Inflammatory macrophage treated with lipopolysaccharide for 4 hours (primary cell): ENCODE measurements around the gene LRRC4C.
"Not testable (repeated sequence)": the region's sequence is repeated elsewhere in the genome, so short reads cannot be mapped to it uniquely, and the experiment has no call there.

Experiments
- DNase-seq: peaks from one replicate; pipeline ENCODE4 v3.0.0-alpha.2; 2020

Gene LRRC4C

DNA sequence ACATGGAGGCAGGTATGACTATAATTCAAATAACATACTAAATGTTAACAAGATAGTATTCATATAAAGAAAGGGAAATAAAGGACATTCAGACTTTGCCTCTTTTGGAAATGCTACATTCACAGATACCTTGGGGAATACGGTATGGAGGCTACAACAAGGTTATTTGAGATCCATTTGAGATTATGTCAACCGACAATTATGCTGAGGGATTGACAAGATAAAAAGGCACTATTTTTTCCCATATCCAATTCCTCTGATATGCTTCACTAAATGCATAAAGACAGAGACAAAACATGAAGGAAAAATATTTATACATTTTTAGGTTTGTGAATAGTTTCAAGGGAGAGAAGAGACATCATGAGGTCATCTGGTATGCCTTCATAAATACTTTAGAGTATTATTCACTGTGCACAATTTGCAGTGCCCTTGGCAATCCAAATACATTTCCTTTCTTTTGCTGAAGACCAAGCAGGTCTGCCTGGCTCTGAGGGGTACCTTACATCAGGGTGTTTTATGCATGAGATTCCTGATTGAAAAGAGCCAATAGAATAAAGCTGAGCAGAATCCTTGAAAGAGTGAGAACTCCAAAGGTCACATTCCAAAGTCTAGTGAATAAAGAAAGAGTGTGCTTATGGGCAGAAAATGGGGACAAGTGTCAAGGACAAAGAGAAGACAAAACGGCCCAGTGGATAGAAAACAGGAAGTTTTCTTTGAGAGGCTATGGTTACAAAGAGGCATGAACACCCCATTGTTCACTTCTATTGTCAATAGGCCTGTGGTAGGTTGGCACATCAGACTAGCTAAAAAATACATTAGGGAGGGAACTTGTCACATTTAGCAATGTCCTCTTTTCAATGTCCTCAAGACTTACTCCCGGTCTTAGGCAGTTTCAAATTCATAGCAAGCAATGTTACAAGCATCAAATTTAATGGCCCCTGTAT, 455.8 kb downstream of the LRRC4C start:
- DNase-seq, result no peak

DNA sequence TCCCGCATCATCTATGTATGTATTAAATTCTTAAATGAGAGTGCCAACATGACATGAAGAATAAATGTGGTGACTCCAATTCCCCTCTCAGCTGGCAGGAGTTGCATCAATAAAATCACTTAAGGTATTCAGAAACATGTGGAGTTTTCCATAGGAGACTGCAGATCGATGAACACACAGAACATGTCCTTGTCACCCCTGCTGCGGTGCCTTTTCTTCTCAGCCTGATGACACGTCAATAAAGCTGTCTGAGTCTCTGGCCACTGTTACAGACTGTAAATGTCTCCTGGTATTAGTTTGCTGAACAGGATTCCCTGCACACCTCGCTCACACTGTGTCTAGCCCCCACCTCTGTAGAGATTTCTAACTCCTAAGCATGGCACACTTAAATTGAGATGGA, 460.5 kb downstream of the LRRC4C start:
- DNase-seq, result no peak

DNA sequence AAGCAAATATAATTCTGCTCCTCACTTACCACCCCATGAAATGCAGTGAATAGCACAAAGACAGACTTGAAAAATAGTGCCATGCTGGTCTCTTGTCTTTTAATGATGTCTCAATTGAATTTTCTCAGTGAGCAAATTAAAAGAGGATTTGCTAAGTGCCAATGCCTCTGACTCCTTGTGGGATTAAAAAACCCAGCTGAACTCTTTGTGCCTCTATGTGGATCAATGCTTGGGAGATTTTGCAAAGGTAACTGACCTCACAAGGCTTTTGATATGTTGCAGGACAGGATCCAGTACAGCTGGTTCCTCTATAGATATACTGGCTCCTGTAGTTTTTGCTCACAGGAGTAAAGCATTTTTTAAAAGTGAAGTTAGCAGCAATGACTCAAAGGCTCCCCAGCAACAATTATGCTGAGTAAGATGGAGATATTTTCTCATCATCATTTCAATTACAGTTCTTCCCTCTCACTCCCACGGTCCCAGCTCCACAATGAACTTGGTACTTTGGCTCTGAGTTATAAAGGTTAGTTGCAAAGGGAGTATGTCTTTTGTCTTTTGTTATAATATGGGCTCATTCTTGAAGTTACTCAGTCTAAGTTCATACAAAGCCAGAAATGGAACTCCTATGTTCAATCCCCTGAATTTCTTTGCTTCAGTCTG, 471.5 kb downstream of the LRRC4C start:
- no peak for DNase-seq

DNA sequence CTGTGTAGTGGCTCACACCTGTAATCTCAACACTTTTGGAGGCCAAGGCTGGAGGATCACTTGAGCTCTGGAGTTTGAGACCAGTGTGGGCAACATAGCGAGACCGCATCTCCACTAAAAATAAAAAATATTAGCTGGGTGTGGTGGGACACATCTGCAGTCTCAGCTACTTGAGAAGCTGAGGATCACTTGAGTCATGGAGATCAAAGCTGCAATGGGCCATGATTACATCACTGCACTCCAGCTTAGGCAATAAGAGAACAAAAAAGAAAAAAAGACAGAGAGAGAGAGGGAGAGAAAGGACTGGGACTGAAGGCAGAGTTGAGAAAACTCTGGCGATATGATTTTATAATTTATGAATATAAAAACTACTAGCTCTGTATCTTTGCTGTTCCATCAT, 473.1 kb downstream of the LRRC4C start:
- no peak for DNase-seq

DNA sequence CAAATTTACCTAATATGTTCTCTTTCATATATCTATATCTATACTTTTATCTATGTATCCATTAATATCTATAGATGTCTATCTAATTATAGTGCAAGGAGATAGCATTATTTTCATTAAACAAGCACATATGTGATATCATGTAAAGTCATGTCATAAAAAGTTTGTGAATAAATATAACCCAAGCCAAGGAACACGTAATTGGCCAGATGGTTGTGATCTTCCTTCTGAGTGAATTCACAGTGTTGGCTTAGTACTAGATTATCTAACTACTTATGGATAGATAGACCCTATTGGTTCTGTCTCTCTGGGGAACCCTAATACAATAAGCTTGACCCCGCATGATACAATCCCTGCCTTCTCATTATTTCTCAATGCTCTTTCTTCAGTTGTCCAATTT, 484.4 kb downstream of the LRRC4C start:
- no peak for DNase-seq

DNA sequence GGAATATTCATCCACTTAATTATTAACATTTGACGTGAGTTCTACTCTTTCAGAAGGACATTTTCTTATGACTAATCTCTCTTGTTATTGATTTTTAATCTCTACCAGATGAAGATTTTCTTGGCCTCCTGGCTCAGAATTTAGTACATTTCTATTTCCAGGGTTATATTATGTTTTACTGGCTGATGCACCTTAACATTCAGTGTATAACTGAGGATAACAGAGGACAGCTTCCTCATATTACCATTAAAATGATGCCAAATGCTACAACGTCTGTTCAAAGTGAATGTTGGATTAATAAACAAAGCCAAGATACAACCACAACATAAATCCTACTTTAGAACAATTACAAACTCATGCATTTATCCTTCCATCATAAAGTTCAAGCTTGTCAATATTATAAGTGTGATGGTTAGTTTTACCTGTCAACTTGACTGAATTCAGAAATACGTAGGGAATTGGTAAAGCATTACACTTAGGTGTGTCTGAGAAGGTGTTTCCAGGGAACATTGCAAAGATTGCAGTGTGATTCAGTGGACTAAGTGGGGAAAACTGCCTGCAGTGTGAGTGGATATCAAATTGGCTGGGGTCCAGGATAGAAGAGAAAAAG, 485.2 kb downstream of the LRRC4C start:
- DNase-seq, result no peak

DNA sequence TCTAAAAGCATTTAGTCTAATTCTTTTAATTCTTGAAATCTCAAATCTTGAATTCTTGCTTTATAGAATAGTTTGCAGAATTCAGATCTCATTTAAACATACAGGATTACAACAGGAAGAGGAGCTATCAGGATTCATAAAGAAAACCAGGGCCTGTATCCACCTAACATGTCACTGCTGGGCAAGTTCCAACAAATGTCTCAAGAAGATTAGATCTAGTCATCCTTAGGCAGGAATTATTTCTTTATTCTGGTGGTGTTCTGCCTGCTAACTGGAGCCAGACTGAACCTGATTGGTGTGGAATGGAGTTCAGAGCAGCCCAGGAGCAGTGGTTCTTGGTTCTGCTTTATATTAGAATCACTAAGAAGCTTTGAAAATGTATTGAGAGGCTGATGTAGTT, 500.7 kb downstream of the LRRC4C start:
- DNase-seq, result no peak

DNA sequence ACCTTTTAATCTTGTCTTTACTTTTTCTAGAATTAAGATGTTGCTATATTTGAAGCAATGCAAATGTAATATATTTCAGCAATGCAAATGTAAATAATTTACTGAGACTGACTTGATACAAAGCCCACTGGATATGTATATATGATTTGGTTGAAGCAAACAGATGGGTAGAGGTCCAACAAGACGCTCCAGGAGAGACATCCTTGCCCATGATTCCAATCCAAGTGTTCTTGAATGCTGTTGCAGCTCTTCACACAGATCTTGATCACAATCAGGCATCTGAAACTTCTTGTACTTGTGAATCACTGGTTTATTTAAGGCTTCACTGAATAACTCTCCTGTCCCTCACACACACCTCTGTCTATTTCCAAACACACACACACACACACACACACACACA, 507.0 kb downstream of the LRRC4C start:
- DNase-seq, result no peak

DNA sequence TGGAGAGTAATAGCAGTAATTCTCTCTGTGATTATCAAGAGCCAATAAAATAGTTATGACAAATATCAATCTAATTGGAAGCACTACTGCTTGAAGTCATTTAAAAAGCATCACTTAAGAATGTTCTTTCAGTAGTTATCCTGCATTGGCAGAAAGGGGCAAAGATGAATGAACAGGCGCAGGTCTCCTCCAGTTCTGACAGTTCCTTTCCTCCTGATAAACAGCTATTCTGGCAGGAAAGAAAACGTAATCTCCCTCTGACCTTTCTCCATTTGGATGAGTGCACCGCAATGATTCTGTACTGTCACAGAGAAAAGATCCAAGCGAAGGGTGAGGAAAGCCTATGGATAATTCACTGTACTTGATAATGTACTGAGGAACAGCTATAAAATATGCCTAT, 521.5 kb downstream of the LRRC4C start:
- no peak for DNase-seq

DNA sequence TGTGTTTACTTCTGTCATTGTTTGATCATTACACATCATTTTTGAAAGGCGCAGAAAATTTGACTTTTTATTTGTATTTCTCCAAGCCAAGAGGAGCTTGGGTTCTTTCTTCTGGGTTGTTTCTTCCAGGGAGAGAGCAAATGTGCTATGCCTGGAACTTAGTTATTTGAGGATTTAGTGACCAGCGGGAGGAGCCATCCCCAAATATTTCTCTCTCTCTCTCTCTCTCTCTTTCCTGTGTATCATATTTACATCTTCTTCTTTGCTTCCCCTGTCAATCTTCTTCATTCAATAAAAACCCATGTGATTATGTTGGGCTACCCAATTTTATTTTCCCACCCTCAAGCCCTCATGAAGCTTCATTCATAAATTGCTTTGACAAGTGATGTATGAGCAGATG, 534.5 kb downstream of the LRRC4C start:
- DNase-seq, result no peak

DNA sequence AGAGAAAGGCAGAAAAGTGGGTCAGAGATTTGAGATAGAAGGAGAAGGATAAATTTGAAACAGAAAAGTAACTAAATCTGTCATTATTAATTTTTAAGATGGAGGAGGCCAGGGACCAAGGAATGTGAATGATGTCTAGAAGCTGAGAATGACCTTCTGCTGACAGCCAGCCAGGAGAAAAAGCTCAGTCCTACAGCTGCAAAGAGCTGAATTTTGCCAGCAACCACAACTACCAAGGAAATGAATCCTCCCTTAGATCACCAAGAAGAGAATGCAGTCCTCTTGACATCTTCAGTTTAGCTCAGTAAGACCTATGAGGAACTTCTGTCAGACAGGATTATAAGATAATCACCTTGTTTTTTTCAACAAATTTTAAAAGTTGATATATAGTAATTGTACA, 538.2 kb downstream of the LRRC4C start:
- no peak for DNase-seq

DNA sequence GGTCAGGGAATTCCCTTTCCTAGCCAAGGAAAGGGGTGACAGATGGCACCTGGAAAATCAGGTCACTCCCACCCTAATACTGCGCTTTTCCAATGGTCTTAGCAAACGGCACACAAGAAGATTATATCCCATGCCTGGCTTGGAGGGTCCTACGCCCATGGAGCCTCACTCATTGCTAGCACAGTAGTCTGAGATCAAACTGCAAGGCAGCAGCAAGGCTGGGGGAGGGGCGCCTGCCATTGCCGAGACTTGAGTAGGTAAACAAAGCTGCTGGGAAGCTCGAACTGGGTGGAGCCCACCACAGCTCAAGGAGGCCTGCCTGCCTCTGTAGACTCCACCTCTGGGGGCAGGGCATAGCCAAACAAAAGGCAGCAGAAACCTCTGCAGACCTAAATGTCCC, 548.7 kb downstream of the LRRC4C start:
- not testable (repeated sequence) for DNase-seq

DNA sequence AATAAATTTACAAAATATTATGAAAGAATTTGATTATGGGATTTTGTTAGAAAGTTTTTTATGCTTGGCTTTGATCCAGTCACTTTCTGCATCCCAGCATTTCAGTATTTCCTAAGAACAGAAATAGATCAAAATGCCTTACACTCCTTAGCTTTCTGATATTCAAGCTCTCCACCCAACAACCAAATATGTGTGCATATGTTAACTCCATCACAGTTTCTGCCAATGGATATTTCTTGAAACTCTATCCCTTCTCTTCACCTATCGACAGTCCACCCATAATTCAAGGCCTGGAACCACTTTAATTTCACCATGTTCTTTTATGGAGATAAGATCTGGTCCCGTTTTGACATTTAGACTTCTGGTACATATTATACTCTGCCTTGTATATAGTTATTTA, 565.0 kb downstream of the LRRC4C start:
- DNase-seq, result no peak

DNA sequence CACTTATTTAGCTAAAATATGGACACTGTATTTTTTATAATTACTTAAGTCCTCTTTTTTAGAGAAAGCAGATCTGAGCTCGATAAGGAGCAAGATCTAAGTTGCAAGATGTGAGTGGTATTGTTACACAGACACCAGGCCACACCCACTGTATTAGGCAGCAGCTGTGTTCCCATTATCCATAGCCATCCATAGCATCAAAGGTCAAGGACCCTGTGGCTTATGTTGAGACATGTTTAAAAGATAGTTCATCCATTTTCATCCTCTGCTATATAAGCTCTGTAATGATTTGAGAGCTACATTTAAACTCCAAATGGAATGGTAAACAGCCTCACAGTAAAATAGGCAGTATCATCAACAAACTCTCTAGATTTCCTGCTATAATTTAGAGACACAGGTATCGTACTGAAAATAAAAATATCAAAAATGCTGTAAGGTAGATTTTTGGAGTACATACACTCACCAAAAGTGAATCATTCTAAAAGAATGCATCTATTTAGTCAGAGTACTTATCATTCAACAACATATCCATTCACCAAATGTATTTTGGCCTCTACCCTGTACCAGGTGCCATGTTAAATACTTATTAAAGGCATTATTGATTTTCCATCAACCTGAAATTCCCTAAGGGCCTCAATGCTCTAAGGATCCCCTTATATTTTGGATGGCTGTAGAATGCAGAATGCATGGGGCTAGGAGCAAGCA, 574.0 kb downstream of the LRRC4C start:
- DNase-seq, result no peak

DNA sequence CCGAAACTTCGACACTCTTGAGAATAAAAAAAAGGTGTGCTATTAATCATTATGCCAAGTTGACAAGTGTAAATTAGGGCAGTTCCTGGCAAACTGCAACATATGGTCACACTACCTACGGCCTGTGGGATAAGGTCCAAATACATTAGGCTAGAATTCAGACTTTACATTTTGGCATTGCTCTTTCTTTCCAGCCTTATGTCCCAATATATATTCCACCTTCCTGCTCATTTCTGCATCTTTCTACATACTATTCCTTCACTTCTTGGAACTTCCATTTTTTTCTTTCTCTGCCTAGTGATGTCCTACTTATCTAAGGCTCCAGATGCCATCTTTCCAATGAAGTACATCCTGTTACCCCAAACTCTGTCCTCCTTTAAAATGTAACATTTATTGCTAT, 577.2 kb downstream of the LRRC4C start:
- DNase-seq, result no peak

DNA sequence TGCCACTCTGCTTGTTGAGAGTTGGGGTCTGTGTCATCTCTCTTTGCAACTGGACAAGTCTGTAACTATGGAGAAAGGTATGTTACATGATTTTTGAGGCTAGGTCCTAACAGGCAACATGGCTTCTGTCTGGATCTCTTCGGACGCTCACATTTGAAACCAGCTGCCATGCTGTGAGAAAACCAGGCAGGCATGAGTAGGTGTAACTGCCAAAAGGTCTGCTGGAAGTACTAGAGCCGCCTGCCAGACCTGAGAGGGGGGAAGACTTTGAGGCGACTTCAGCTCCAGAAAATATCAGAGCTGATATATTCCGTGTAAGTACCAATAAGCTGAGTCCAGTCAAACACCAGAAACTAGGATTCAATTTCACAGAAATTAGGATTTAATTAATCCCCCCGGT, 579.5 kb downstream of the LRRC4C start:
- DNase-seq, result no peak

DNA sequence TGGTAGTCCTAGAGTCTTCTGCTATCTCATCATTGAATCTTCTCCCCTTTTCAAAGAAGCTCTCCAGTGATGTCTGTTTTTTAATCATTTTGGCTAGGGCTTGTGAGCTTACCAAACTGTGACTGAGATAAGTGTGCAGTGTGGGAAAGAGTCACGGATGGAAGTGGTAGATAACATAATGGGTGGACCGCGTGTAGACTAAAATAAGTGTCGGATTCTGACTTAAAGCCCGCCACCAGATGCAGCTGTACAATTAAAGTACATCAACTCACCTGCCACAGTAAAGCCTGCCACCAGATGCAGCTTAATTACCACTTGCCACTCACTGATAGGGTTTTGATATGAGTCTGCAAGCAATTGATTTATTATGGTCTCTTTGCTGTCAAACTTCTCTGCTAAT, 581.5 kb downstream of the LRRC4C start:
- no peak for DNase-seq

DNA sequence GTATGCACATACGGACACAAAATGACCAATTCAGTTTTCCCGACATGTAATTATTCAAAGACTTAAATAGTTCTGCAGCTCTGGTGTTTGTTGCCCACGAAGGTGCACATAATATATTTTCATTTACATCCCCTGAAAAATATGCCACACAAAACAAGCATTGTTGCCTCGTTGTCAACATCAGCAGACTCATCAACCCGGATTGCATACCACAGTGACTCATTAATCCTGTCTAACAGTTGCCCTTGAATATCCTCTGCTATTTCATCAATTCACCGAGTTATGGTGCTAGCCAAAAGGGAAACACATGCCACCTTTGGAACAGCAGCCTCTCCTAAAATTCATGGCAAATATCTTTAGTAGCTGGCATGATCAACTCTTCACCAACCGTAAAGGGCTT, 582.2 kb downstream of the LRRC4C start:
- DNase-seq, result no peak

DNA sequence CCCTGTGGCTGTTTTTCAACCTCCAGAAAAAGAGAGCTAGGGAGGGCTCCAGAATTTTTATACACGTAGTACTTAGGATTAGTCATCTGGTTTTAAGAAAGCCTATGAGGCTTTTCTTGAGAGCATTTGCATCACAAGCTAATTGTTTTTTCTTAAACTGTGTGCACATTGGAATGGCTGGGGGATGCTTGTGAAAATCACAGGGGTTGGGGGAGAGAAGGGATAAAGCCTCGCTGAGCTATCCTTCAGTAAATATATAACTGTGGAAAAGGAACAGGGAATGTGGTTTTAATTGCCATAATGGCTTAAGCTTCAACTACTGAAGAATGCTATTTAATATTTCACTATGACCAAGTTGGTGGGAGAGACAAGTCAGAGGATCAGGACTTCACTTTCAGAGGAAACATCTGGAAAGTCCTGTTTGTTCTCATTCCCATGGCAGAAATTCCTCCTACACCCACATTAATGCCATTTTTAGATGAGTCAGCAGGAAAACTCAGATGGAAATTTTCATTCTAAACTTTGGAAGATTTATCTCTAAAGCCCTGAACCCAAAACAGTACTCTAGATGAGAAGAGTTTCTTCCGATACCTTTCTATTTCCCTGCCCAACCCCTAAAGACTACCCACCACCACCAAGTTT, 591.3 kb downstream of the LRRC4C start:
- no peak for DNase-seq

DNA sequence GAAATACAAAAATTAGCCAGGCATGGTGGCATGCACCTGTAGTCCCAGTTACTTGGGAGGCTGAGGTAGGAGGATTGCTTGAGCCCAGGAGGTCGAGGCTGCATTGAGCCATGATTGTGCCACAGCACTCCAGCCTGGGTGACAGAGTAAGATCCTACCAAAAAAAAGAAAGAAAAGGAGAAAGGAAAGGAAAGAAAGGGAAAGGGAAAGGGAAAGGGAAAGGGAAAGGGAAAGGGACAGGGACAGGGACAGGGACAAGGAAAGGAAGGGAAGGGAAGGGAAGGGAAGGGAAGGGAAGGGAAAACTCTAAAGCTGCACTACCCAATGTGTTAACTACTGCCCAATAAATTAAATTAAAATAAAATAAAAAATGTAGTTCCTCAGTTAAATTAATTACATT, 601.7 kb downstream of the LRRC4C start:
- DNase-seq, result not testable (repeated sequence)

DNA sequence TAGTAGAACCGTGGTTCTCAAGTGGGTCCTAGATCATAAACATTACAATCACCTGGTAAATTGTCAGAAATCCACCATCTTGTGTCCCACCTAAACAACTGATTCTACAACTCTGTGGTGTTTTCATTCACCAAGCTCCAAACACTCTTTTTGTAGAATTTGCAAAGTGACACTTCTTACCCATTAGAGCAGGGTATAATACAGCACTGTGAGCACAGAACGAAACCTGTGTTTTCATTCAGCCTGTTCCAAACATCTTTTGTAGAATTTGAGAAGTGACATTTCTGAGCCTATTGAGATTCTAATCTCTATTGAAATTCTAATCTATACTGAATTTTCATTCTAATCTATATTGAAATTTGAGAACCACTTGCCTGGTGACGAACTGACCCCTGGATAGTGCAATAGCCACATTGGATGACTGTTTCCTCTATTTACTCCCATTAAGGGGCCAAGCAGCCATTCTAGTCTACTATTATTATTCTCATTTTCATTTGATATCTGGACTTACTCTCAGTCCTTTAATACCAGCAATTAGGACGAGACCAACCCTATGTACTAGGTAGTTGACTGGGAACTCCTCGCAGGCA, 616.6 kb downstream of the LRRC4C start:
- DNase-seq, result no peak

DNA sequence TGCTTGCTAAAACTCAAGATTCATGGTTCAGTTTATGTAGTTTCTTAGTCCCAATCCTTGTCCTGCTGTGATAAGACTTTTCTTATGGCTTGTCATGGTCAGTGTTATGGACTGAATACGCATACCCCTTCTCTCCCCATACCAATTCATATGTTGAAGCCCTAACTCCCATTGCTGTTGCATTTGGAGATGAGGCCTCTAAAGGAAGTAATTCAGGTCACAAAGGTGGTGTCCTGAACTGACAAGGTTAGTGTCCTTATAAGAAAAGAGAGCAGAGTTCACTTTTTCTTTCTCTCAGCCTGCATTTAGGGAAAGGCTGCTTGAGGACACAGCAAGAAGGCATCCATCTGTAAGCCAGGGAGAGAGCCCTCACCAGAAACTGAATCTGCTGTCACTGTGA, 618.2 kb downstream of the LRRC4C start:
- no peak for DNase-seq
